ENCODE measurements around the gene LRRC19.

The LRRC19 gene

DNA sequence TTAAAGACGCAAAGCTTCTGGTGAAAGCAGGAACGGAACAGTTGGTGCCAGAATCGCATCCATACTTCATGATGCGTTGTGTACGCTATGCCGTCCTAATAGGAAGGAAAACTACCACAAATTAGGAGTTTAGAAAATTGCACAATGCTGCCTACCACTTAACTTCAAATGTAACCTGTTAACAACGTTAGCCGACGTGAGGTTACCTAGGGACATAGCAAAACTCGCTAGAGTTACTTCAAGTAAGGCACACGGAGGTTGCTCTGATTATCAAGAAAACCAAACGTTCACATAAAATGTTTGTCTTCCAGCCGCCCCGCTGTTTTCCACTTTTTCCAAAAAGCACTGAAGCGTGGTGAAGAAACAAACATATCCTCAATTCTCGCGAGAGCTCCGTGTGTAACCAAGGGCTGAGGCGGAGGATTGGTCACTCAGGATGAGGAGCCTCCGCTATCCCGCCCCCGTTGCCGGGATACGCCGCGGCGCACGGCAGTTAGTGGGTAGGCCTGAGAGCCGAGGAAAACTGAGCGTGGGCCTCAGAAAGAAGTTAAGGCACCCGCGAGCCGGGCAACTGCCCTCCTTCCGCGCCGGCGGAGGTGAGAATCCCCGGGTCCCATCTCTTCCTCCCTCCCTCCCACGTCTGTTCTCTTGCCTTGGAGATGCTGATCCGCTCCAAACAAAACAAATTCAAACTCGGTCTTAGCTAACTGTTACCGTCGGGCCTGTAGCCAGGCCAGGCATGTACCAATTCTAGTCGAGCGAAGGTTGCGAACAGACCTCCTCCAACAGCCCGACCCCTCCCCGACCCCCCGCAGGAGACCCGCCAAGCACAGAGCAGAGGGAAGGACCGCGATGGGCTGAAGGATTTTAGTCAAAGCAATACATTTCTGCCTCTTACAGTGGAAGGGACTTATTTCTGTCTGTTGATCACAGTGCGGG, 49.3 kb downstream of the LRRC19 start, which contains the start of gene IFT74:
Gene IFT74, plus strand, starts transcription at position 492 of the 939 bp plus-strand sequence. CDS start 5,556 bp downstream, outside the sequence.
- DNase-seq (ENCODE audit: low read depth, low spot score): peak; percentile 90

DNA sequence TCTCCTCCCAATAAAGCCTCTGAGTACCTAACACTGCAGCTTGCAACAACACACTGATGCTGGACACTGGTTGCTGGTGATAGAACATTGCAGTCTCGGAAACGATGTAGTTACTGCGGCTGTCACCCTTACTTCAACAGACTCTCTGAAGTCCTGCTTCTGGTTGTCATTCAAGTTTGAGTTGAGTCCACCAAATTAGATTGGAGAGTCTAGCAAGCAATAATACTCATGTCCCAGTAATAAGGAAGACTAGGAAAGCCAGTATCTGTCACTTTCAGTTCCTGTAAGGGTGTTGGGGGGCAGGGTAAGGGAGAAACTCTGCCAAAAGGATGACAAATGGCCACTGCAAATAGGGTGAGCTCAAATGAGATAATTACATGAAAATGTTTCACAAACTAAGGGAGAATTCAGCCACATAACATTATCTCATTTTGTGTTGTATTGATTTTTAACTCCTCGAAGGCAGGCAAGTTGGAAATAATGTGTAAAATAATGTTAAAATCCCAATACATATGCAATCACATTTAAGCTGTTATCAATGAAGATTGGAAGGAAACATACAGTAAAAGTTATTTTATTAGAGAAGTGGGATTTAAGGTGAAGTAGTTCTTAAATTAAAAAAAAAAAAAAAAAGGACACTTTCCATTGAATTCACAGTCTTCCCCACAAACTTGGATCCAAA, 50.1 kb downstream of the LRRC19 start:
- DNase-seq (ENCODE audit: low read depth, low spot score): no peak

DNA sequence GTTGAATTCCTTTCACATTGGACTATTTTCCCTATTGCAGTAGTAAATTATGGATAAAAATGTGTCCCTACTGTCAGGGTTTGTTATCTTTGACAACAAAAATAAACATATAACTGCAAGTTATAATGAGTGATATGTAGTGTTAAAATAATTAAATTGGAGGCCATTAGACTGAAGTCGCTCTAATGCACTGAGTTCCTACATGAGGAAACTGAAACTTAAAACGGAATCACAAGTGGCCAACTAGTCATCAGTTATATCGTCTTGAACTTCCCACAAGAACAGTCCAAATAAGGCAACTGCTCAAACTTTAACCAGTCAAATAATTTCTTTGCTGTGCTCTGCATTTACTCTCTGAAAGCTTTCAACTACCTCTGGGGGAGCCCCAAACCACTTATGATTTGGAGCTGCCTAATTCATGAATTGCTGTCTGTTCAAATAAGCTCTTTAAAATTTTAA, 51.4 kb downstream of the LRRC19 start:
- DNase-seq (ENCODE audit: low read depth, low spot score): no peak

DNA sequence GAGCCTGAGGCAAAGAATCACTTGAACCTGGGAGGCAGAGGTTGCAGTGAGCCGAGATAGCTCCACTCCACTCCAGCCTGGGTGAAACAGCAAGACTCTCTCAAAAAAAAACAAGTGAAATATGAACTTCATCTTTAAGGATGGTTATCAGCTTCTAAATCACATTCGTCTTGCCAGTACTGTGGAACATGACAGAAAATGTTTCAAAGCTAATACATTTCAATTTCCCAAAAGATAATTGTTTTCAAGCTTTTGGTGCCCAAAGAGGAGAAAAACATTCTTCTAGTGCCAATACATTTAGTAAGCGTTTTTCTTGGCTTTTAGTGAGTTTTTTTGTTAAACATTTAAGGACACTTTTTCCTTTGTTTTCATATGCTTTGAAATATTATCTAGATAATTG, 53.7 kb downstream of the LRRC19 start:
- DNase-seq (ENCODE audit: low read depth, low spot score): no peak

DNA sequence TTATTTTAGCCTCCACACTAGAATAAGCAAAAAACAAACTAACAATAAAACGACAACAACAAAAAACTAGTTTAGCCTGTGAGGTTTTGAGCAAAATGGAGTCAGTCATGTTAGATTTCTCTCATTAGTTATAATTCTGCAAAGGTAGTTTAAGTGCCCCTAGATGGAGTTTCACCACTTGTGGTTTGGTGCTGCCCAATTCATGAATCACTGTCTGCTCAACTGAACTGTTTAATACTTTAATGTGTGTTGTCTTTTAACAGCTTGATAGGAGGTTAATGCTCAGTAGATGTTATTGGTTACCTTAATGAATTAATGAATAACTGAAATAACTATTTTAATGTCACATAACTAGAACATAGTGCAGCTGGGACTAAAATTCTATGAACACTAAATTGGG, 55.0 kb downstream of the LRRC19 start:
- no peak for DNase-seq (ENCODE audit: low read depth, low spot score)

DNA sequence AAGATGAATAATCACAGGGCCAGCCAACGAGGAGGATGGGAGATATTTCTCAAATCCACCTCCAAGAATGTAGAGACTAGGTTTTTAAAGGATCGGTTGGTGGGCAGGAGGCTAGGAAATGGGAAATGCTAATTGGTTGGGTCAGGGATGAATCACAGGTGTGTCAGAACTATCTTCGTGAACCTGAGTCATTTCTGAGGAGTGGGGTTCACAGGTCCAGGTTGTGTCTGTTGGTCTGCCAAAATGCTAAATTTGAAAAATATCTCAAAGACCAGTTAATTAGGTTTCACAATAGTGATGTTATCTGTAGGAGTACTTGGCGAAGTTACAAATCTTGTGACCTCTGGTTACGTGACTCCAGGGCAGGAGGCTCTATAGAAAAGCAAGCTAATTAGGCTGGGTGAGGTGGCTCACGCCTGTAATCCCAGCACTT, 55.8 kb downstream of the LRRC19 start:
- no peak for DNase-seq (ENCODE audit: low read depth, low spot score)

DNA sequence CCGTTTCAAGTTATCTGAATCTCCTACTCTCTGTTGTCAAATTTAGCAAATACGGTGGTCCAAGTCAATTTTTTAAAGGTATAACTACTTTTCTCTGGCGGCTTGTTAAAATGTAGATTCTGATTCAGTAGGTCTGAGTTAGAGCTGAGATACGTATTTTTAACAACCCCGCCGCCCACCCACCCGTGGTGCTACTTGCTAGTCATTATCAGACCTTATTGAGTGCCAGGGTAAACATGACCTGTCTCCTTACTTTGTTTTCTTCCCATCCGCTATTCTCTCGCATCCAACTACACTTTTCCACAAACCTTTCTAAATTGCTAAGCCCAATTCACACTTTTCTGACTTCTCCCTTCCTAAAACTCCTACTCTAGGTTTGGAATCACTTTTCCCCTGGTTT, 57.7 kb downstream of the LRRC19 start:
- DNase-seq (ENCODE audit: low read depth, low spot score): no peak

DNA sequence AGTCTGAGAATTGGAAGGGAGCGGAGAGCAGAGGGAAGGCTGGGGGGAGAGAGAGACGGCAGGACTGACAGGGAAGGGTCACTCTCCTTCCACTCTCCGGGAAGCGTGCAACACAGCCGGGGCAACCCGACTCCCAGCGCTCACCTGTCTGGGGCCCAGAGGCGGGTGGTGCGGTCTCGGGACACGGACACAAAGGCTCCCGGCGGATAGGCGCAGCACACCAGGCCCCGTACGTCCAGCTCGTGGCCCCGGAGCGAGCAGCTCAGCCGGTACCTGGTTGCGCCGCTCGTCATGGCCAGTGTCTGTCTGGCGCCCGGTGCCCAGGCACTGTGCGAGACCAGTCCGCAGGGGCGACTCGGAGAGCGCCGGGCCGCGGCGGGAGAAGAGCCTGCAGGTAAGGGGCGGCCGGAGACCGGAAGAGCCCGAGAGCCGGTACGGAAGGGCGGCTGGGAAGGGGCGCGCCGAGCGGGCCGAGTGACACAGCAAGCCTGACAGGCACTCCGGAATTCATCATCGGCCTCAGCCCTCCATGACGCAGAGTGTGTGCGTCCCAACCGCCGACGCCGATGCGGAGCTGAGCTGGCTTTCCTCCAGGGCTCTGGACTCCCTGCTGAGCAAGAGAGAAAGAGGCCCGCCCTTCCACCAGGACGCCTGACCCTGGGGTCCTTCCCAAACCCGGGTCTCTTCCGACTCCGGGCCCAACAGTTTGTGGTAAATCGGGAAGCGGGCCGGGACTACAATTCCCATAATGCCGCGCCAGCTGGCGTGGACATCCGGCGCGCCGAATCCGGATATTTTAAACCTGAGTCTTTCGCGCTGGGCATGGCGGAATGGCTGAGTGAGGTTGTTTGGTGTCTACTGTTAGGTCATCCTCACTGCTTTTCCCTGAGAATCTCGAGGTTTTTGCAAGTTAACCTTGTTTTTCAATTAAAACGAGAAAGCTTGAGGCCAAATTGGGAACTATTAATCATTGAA, 58.4 kb downstream of the LRRC19 start, which contains the start of gene PLAA:
Gene PLAA, minus strand, starts transcription at position 490 of the 975 bp plus-strand sequence. Its CDS starts 197 bp downstream, at position 293.
- DNase-seq (ENCODE audit: low read depth, low spot score): peak; percentile 78

DNA sequence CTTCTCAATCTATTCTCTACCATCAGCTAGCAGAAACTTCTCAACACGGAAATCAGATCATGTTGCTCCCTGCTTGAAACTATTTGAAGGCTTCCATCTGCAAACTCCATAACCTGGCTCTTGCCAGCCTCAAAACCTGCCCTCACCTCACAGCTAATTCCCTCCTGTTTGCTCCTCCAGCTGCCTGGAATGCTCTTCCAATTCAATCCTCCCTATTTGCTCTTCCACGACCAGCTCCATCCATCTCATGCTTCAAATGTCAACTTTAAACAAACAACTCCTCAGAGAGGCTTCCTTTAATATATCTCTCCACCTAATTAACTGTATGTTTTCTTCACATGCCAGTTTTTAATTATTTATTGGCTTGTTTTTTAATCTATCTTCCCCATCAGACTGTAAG, 59.9 kb downstream of the LRRC19 start:
- DNase-seq (ENCODE audit: low read depth, low spot score): no peak

Measured in brain pericyte (primary cell).